HG02571 (cell line): ENCODE data around the gene GARS1.
"Not testable (repeated sequence)": the region's sequence is repeated elsewhere in the genome, so short reads cannot be mapped to it uniquely, and the experiment has no call there.

Experiments
- ATAC-seq: cut with Tn5 transposase; IDR thresholded peaks from one replicate; pipeline ENCODE4 v1.9.1; 2021; ENCODE audit warnings: mild to moderate bottlenecking, moderate library complexity; ENCODE audit not compliant: unreplicated experiment

Gene GARS1

GRCh38 chr7:30618961-30619360, 24.3 kb downstream of the GARS1 start:
- ATAC-seq = no peak

GRCh38 chr7:30625283-30625682, 30.6 kb downstream of the GARS1 start:
- no peak for ATAC-seq

- ATAC-seq = no peak
Measured at GRCh38 chr7:30627026-30627425, 32.3 kb downstream of the GARS1 start.

GRCh38 chr7:30630986-30631385, 36.3 kb downstream of the GARS1 start:
- ATAC-seq = peak; percentile 39

- ATAC-seq = no peak
Measured at GRCh38 chr7:30633223-30633622, 38.5 kb downstream of the GARS1 start.

- ATAC-seq = no peak
Measured at GRCh38 chr7:30634193-30634626, 39.5 kb downstream of the GARS1 start.

GRCh38 chr7:30634634-30635201, 40.0 kb downstream of the GARS1 start:
- no peak for ATAC-seq

- no peak for ATAC-seq
Measured at GRCh38 chr7:30635798-30636197, 41.1 kb downstream of the GARS1 start.

GRCh38 chr7:30642322-30642721, 47.6 kb downstream of the GARS1 start:
- not testable (repeated sequence) for ATAC-seq

GRCh38 chr7:30642789-30643188, 48.1 kb downstream of the GARS1 start:
- ATAC-seq = no peak

GRCh38 chr7:30644286-30644955, 49.7 kb downstream of the GARS1 start:
- no peak for ATAC-seq

- no peak for ATAC-seq
Measured at GRCh38 chr7:30645661-30646060, 51.0 kb downstream of the GARS1 start.

GRCh38 chr7:30646154-30646553, 51.5 kb downstream of the GARS1 start:
- ATAC-seq = no peak

- no peak for ATAC-seq
Measured at GRCh38 chr7:30647589-30648364, 53.1 kb downstream of the GARS1 start.

- ATAC-seq = no peak
Measured at GRCh38 chr7:30648744-30649540, 54.3 kb downstream of the GARS1 start.

GRCh38 chr7:30649717-30650420, 55.2 kb downstream of the GARS1 start:
- no peak for ATAC-seq

GRCh38 chr7:30650421-30650808, 55.7 kb downstream of the GARS1 start:
- ATAC-seq = no peak

- no peak for ATAC-seq
Measured at GRCh38 chr7:30652132-30652531, 57.5 kb downstream of the GARS1 start.

GRCh38 chr7:30652698-30653641, 58.3 kb downstream of the GARS1 start:
- no peak for ATAC-seq
